ENCODE results near the gene RASL12. TPM values are rescaled to one million over a fixed set of nuclear protein-coding genes. Genes with fewer than 3 reads are reported as not detected.
A peak's percentile ranks its signal among the peaks of the same experiment; 100 is the strongest.

The RASL12 gene
- total and polyA plus RNA-seq, 7 donors: 1.8 to 102 (median 29.1) TPM

DNA sequence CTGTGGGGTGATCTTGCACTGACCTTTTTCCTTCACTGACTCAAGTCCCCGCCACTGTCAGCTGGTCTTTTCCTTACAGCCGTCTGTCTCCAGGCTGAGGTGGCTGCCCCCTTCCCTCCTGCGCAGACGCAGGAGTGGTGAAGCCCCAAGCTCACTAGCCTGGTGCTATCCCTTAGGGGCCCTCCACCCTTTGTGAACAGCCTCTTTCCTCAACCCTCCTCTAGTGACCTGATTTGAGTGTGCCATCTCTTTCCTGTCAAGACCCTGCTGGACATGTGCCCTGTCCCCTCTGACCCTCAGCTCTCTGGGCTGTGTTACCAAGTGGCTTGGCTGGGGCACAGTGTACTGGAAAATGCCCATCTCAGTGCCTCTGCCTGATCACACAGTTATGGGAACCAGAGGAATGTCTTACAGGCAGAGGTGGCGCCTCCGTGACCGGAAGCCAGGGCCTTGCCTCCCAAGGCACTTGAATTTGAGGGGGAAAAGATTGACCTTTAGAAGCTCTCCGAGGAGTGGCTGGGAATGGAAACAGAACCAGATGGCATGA lies 17.5 kb upstream of the RASL12 start:
- intact Hi-C loops (cut with DNase I): loop anchor here (5.0 kb wide), 1 partner anchor 93 kb away; no protein-coding TSS in a partner anchor
- DNase-seq: peak; percentile 62
- Histone ChIP-seq H3K36me3 (no peaks in the 10 kb centered on the region), H3K27ac (peak overlapping the region; percentile 93 to 95 (median 94)), H3K4me3 (no peak overlapping the region), H3K27me3 (no peaks in the 10 kb centered on the region), H3K9me3 (no peaks in the 10 kb centered on the region), H3K4me1 (peaks cover 0 to 91% (median 80%) of the 10 kb centered on the region in 4 donors)
- 84 to 91% methylated on average over 8 of the region's 8 CpGs for WGBS, 2 donors
- TF ChIP-seq EP300 (IDR thresholded peaks at IDR 0.05) (no peak), POLR2A (IDR thresholded peaks at IDR 0.05) (no peak), POLR2AphosphoS5 (IDR thresholded peaks at IDR 0.05) (no peak)
- TF ChIP-seq, protein P1, sequence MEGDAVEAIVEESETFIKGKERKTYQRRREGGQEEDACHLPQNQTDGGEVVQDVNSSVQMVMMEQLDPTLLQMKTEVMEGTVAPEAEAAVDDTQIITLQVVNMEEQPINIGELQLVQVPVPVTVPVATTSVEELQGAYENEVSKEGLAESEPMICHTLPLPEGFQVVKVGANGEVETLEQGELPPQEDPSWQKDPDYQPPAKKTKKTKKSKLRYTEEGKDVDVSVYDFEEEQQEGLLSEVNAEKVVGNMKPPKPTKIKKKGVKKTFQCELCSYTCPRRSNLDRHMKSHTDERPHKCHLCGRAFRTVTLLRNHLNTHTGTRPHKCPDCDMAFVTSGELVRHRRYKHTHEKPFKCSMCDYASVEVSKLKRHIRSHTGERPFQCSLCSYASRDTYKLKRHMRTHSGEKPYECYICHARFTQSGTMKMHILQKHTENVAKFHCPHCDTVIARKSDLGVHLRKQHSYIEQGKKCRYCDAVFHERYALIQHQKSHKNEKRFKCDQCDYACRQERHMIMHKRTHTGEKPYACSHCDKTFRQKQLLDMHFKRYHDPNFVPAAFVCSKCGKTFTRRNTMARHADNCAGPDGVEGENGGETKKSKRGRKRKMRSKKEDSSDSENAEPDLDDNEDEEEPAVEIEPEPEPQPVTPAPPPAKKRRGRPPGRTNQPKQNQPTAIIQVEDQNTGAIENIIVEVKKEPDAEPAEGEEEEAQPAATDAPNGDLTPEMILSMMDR (IDR thresholded peaks at IDR 0.05): no peak

DNA sequence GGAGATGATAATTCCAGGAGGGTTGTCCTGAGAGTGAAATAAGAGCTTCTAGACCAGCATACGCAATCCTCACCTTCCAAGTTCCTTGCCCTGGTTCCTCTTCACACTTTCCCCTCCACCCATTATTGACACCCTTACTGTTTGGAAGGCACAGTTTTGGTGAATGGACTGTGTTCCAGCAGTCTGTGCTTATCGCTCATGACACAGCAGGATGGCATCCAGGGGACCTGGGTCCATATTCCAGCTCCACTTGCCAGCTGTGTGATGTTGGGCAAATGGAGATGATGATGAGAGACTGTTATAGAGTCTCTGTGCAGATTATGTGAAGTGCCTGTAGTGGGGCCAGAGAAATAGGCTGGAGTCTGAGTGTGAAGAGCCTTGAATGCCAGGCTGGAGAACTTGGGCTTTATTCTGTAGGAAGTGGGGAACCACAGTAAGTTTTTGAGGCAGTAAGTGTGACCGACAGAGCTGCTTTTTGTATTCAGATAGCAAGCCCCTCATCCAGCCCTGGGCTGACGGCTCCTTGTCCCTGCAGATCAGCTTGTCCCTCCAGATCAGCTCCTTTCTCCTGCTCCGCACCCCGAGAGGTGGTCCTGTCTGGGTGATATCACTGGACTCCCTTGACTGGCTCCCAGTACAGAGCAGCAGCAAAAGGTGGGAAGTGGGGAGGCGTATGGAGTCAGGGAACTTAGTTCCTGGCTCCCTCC lies 16.9 kb upstream of the RASL12 start:
- H3K4me1 ChIP-seq: peaks cover 0 to 84% (median 77%) of the 10 kb centered on the region in 4 donors
- 87 to 94% methylated on average over 7 of the region's 7 CpGs for WGBS, 2 donors
- peak; percentile 58 for DNase-seq
- H3K27ac ChIP-seq: peak overlapping the region; percentile 93 to 95 (median 94)
- no peaks in the 10 kb centered on the region for H3K27me3 ChIP-seq
- no peak overlapping the region for H3K4me3 ChIP-seq
- TF ChIP-seq POLR2AphosphoS5 (IDR thresholded peaks at IDR 0.05) (no peak), EP300 (IDR thresholded peaks at IDR 0.05) (no peak)
- TF ChIP-seq, protein P1 (IDR thresholded peaks at IDR 0.05): no peak
- no peaks in the 10 kb centered on the region for H3K36me3 ChIP-seq
- intact Hi-C loops (cut with DNase I): loop anchor here (5.0 kb wide), 1 partner anchor 92 kb away; no protein-coding TSS in a partner anchor
- no peaks in the 10 kb centered on the region for H3K9me3 ChIP-seq

DNA sequence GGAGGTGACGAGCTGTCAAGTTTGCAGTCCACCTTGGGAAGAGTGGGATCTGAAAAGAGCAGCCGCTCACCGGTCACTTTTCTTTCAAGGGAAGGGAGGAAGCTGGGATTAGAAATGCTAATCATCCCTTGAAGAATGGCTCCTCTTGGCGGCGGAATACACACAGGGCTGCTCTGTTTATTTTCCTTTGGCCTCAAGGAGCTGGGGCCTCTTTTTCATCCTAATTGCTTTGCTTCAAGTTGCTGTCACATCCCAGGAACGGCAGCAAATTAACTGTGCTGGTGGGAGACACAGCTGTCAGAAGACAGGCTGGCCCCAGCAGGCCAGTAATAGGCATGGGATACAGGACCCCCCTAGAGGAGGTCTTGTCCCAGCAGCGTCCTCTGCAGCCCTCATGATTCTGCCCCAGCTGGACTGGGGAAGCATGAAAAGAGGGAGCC lies 15.5 kb upstream of the RASL12 start:
- intact Hi-C loops (cut with DNase I): loop anchor here (1.0 to 2.0 kb wide), 3 partner anchors 14 to 50 kb away; no protein-coding TSS in a partner anchor
- Histone ChIP-seq H3K36me3 (no peaks in the 10 kb centered on the region), H3K27ac (peak overlapping the region; percentile 56 to 95 (median 64)), H3K4me1 (peaks cover 0 to 71% (median 64%) of the 10 kb centered on the region in 4 donors), H3K9me3 (no peaks in the 10 kb centered on the region), H3K27me3 (no peaks in the 10 kb centered on the region), H3K4me3 (no peak overlapping the region)
- DNase-seq: peak; percentile 83
- TF ChIP-seq, protein P1 (IDR thresholded peaks at IDR 0.05): peak; percentile 36 to 43 (median 40)
- TF ChIP-seq EP300 (IDR thresholded peaks at IDR 0.05) (no peak), POLR2A (IDR thresholded peaks at IDR 0.05) (no peak), POLR2AphosphoS5 (IDR thresholded peaks at IDR 0.05) (peak in 1 of 4 donors; percentile 18)
- 67 to 74% methylated on average over 7 of the region's 7 CpGs for WGBS, 2 donors

DNA sequence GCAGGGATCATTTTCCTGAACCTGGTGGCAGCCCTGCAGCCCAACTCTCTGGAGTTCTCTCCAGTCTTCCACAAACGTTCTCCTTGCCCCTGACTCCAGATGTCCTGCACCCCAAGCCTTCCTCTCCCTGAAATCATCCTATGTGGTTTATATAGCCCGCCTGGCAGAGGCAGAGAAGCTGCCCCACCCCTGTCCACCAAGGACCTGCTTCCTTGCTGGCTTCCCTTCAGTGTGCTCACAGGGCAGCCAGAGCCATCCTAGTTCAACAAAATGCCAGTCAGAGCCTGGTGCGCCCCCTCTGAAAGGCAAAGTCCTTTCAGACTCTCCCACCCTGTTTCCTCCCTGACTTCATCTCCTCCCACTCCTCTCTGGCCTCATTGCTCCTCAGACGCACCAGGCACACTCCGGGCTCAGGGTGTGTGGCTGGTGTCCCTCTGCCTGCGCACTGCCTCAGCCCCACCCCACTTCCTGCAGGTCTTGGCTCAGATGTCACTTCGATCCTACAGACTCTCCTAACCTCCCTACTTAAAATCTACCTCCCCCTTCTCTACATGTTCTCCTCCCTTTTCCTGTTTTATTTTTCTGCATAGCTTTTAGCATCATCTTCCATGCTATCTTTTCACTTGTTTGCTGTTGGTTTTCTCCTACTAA lies 14.6 kb upstream of the RASL12 start:
- H3K27me3 ChIP-seq: peaks cover 0 to 6% (median 0%) of the 10 kb centered on the region in 3 donors
- no peak for DNase-seq
- peaks cover 0 to 70% (median 65%) of the 10 kb centered on the region in 4 donors for H3K4me1 ChIP-seq
- peak overlapping the region; percentile 56 to 95 (median 64) for H3K27ac ChIP-seq
- no peak overlapping the region for H3K4me3 ChIP-seq
- TF ChIP-seq, protein P1 (IDR thresholded peaks at IDR 0.05): no peak
- TF ChIP-seq EP300 (IDR thresholded peaks at IDR 0.05) (no peak), POLR2A (IDR thresholded peaks at IDR 0.05) (no peak), POLR2AphosphoS5 (IDR thresholded peaks at IDR 0.05) (no peak)
- H3K9me3 ChIP-seq: no peaks in the 10 kb centered on the region
- no peaks in the 10 kb centered on the region for H3K36me3 ChIP-seq
- intact Hi-C loops (cut with DNase I): loop anchor here (2.0 kb wide), 2 partner anchors 14 to 50 kb away; no protein-coding TSS in a partner anchor
- WGBS, 2 donors: 3 to 13% methylated on average over 7 of the region's 7 CpGs

All from sigmoid colon (tissue), 7 donors.